PFSK-1 (cell line): ENCODE measurements around the gene UGT1A1.

Source experiments
- REST ChIP-seq, 2 experiments: IDR thresholded peaks; 2 replicates each; pipeline versions ENCODE4 v1.6.1 to v1.8.0; 2011 to 2012; ENCODE audit warnings: low read depth in 2 of 2, low read length in 2 of 2, control low read depth in 1 of 2, inconsistent platforms in 1 of 2, mild to moderate bottlenecking in 1 of 2, moderate library complexity in 1 of 2; ENCODE audit not compliant: insufficient read depth in 1 of 2
- SIN3A ChIP-seq: IDR thresholded peaks from 2 replicates; pipeline ENCODE4 v1.6.1; 2012; ENCODE audit warnings: mild to moderate bottlenecking, low read length, moderate library complexity, borderline replicate concordance; ENCODE audit not compliant: insufficient read depth

GRCh38 chr2:233772583-233772982 lies 12.5 kb downstream of the UGT1A1 start:
- TF ChIP-seq REST (IDR thresholded peaks at IDR 0.05; ENCODE audit: insufficient read depth in 1 of 2, low read depth in 2 of 2, low read length in 2 of 2) (no peak), SIN3A (no peak)
